Mononuclear cell (primary cell): Measurements from ENCODE around the gene OR13C3. TPM values are rescaled to one million over a fixed set of nuclear protein-coding genes. Genes with fewer than 3 reads are reported as not detected.
"Not testable (repeated sequence)": the region's sequence is repeated elsewhere in the genome, so short reads cannot be mapped to it uniquely, and the experiment has no call there.

Source experiments
- H3K27me3 ChIP-seq: 2 replicates; pipeline ENCODE4 v1.6.0; 2011; ENCODE audit warnings: low read length, control low read depth; ENCODE audit not compliant: insufficient read depth
- H3K4me1 ChIP-seq: 2 replicates; pipeline ENCODE4 v1.5.1; 2011; ENCODE audit warnings: mild to moderate bottlenecking, low read length, control low read depth; ENCODE audit not compliant: insufficient read depth
- H3K4me3 ChIP-seq: 2 replicates; pipeline ENCODE4 v1.5.1; 2011; ENCODE audit warnings: mild to moderate bottlenecking, low read length, moderate library complexity
- H3K9me3 ChIP-seq: 2 replicates; pipeline ENCODE4 v1.5.1; 2011; ENCODE audit warnings: low read depth, mild to moderate bottlenecking, control low read depth, low read length
- total RNA-seq: library from RNA; depleted of rRNA; stranded (reverse); fragments of >200 nt; gene quantifications from one replicate; pipeline ENCODE4 v1.2.3, GENCODE V29; 2012

The OR13C3 gene
- not detected for total RNA-seq

DNA sequence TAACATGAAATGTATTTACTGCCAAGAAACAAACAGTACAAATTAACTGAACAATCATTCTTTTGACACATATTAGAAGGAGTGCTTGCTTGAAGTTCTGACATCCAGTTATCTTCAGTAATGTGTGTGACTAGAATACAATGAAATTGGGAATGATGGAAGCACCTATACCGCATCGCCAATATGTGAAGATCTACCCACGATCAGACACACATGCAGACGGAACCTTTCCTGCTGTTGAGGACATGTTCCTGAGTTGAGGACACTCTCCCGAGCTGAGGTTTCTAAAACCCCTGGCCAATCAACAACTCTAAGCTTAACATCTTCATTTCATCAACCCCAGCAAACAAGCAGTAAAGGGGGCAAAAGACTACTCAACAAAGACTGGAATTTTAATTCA, at the start of gene OR13C3:
OR13C3 (minus strand) TSS at position 101 of the 400 bp plus-strand sequence. CDS start 133 bp downstream, outside the sequence.
- H3K27me3 ChIP-seq = no peaks in the 10 kb centered on the region
- H3K4me1 ChIP-seq = no peaks in the 10 kb centered on the region
- H3K9me3 ChIP-seq = no peaks in the 10 kb centered on the region
- no peak within 1 kb of the TSS for H3K4me3 ChIP-seq

- Histone ChIP-seq H3K4me1 (no peaks in the 10 kb centered on the region), H3K4me3 (no peak overlapping the region), H3K9me3 (no peaks in the 10 kb centered on the region), H3K27me3 (no peaks in the 10 kb centered on the region)
Observed at GRCh38 chr9:104580562-104580961, 43.9 kb upstream of the OR13C3 start.

GRCh38 chr9:104577263-104577662, 40.6 kb upstream of the OR13C3 start:
- Histone ChIP-seq H3K27me3 (no peaks in the 10 kb centered on the region), H3K4me3 (no peak overlapping the region), H3K4me1 (no peaks in the 10 kb centered on the region), H3K9me3 (no peaks in the 10 kb centered on the region)

DNA sequence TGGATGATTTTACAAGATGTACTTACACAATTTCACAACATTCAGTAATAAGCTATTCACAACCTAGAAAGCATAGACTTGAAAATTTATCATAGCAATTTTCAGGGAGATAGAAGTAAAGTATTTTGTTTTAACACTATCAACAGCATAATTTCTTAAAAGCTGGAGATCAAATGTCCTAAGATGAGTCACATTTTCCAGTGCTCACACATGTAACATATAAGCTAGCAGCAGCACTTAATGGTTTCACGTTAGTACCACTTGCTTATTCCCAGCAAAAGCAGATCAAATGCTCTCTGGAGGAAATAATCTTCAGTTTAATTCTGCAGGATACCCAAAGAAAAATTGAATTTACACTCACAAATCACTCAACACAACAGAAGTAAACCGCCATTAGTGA, 38.8 kb upstream of the OR13C3 start:
- H3K4me3 ChIP-seq = no peak overlapping the region
- H3K4me1 ChIP-seq = no peaks in the 10 kb centered on the region
- no peaks in the 10 kb centered on the region for H3K27me3 ChIP-seq
- peaks cover 5% of the 10 kb centered on the region for H3K9me3 ChIP-seq

DNA sequence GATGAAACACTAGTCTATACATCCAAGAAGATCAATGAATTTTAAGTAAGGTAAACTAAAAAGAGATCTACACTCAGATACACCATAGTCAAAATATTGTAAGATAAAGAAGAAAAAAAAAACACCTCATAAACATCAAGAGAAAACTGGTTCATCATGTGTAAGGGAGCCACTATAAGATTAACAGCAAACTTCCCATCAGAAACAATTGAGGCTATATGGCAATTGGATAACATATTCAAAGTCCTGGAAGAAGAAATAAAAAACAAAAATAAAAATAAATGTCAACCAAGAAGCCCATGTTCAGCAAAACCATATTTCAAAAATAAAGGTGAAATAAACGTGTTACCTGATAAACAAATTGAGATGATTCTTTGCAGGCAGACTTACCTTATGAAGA, 36.0 kb upstream of the OR13C3 start:
- Histone ChIP-seq H3K4me1 (no peaks in the 10 kb centered on the region), H3K27me3 (no peaks in the 10 kb centered on the region), H3K4me3 (no peak overlapping the region), H3K9me3 (peaks cover 5% of the 10 kb centered on the region)

- H3K4me3 ChIP-seq = no peak within 1 kb of the TSS
- H3K9me3 ChIP-seq = peaks cover 5% of the 10 kb centered on the region
- H3K4me1 ChIP-seq = no peaks in the 10 kb centered on the region
- no peaks in the 10 kb centered on the region for H3K27me3 ChIP-seq
Observed at GRCh38 chr9:104568868-104569267, 32.2 kb upstream of the OR13C3 start, which contains the start of gene OR13C8. OR13C8 (plus strand) TSS chr9:104569168; CDS start chr9:104569168, 0 bp downstream.

DNA sequence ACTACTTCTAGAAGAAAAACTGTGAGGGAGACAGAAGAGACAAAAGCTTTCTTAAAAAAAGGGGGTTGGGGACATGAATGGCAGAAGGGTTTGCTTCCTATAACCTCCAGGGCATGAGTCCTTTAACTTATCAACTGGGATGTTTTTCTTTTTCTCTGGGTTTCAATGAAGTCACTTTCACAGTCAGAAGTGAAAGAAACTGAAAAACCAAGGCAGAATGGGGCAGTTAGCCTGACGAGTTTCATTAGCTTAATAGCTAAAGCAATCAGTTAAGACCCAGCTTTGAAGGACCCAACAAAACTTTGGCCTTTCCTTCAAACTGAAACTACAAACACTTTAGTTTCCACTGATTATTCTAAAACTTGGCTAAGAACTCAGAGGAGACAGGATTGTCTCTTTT, 27.7 kb upstream of the OR13C3 start:
- Histone ChIP-seq H3K27me3 (no peaks in the 10 kb centered on the region), H3K4me1 (no peaks in the 10 kb centered on the region), H3K4me3 (no peak overlapping the region), H3K9me3 (no peaks in the 10 kb centered on the region)

DNA sequence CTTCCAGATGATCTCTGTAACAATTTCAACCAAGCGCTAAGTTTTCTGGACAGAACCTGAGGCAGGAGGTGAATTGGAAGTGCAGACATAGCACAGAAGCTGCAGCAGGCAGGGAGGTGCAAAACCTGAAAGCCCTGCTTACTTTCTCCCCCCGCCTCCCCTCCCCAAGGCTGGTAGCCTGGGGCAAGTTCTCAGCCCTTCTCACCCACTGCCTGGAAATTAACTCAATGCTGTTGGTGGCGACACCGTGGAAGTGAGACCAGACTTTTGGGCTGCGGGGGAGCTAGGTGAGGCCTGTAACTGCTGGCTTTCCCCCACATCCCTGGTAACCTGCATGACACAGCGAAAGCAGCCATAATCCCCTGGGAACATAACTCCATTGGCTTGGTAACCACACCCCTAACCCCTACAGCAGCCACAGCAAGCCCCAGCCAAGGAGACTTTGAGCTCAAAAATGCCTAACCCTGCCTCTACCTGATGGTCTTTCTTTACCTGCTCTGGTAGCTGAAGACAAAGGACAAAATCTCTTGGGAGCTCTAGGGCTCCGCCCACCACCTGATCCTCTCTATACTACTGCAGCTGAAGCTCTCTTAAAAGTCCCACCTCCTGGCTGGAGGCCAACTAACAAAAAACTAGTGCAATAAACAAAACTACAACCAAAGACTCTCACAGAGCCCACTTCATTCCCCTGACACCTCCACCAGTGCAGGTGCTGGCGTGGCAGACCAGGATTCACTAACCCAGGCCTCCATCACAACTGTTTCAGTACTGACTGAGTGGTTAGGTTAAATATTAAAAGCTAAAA, 20.4 kb upstream of the OR13C3 start:
- H3K4me1 ChIP-seq = no peaks in the 10 kb centered on the region
- no peaks in the 10 kb centered on the region for H3K27me3 ChIP-seq
- no peak overlapping the region for H3K4me3 ChIP-seq
- H3K9me3 ChIP-seq = no peaks in the 10 kb centered on the region

DNA sequence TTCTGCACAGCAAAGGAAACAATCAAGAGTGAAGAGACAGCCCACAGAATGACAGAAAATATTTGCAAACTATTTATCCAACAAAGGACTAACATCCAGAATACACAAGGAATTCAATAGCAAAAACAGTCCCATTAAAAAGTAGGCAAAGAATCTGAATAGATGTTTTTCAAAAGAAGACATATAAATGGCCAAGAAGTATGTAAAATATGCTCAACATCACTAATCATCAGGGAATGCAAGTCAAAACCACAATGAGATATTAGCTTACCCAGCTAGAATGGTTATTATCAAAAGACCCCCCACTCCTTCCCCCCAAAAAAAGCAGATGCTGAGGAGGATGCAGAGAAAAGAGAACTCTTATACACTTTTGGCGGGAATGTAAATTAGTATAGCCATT, 18.9 kb upstream of the OR13C3 start:
- Histone ChIP-seq H3K4me3 (no peak overlapping the region), H3K27me3 (no peaks in the 10 kb centered on the region), H3K4me1 (no peaks in the 10 kb centered on the region), H3K9me3 (no peaks in the 10 kb centered on the region)

- Histone ChIP-seq H3K27me3 (no peaks in the 10 kb centered on the region), H3K4me1 (no peaks in the 10 kb centered on the region), H3K4me3 (no peak overlapping the region), H3K9me3 (no peaks in the 10 kb centered on the region)
Observed at GRCh38 chr9:104553261-104553660, 16.6 kb upstream of the OR13C3 start.

DNA sequence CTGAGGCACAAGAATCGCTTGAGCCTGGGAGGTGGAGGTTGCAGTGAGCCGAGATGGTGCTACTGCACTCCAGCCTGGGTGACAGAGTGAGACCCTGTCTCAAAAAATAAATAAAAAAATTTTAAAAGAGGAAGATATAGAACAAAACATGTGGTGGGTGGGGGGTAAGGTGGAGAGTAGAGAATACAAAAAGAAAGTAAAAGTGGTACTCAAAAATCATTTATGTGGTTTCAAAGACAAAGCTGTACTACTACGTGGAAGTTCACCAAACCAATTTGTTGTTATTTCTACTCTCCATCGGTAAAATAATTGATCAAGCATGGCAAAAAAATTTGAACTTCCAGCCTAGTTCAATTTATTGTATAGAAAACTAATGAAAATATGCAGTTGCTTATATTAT, 8.0 kb upstream of the OR13C3 start:
- no peaks in the 10 kb centered on the region for H3K27me3 ChIP-seq
- H3K9me3 ChIP-seq = no peaks in the 10 kb centered on the region
- H3K4me1 ChIP-seq = no peaks in the 10 kb centered on the region
- no peak overlapping the region for H3K4me3 ChIP-seq

- no peaks in the 10 kb centered on the region for H3K27me3 ChIP-seq
Observed at GRCh38 chr9:104539275-104539674, 2.6 kb upstream of the OR13C3 start.

DNA sequence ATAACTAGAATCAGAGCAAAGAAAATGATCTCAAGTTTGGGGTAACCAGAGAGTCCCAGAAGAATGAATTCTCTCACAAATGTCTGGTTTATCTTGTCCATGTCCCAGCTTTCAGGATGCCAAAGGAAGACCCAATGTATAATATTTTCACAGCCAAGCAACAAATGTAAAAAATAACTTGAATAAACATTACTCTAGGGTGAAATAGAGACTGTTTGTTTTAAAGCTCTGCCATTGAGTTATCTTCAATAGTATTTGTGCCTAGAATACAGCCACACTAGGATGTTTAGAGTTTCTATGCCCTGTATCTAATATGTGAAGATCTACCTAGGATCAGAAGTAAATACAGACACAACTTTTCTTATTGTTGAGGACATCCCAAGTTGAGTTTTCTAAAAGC, 9.5 kb downstream of the OR13C3 start, which contains the start of gene OR13C4:
OR13C4 (minus strand) TSS at position 101 of the 400 bp plus-strand sequence; CDS start at position 101, 0 bp downstream.
- no peaks in the 10 kb centered on the region for H3K9me3 ChIP-seq
- no peak within 1 kb of the TSS for H3K4me3 ChIP-seq
- no peaks in the 10 kb centered on the region for H3K4me1 ChIP-seq
- no peaks in the 10 kb centered on the region for H3K27me3 ChIP-seq

More at GRCh38 chr9:104539275-104539674, 2.6 kb upstream of the OR13C3 start:
- Histone ChIP-seq H3K4me3 (no peak overlapping the region), H3K4me1 (no peaks in the 10 kb centered on the region), H3K9me3 (no peaks in the 10 kb centered on the region)

DNA sequence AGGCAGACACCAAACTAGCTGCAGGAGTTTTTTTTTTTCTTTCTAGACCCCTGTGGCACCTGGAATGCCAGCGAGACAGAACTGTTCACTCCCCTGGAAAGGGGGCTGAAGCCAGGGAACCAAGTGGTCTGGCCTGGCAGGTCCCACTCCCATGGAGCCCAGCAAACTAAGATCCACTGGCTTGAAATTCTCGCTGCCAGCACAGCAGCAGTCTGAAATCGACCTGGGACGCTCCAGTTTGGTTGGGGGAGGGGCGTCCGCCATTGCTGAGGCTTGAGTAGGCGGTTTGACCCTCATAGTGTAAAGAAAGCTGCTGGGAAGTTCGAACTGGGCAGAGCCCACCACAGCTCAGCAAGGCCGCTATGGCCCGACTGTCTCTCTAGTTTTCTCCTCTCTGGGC, 16.4 kb downstream of the OR13C3 start:
- not testable (repeated sequence) for H3K4me1 ChIP-seq, H3K27me3 ChIP-seq, H3K4me3 ChIP-seq, H3K9me3 ChIP-seq

DNA sequence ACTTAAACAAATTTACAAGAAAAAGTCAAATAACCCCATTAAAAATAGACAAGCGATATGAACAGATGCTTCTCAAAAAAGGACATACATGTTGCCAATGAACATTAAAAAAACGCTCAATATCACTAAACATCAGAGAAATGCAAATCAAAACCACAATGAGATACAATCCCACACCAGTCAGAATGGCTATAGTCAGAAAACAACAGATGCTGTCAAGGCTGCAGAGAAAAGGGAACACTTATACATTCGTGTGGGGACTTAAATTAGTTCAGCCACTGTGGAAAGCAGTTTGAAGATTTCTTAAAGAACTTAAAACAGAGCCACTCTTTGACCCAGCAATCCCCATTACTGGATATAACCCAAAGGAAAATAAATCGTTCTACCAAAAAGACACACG, 21.8 kb downstream of the OR13C3 start:
- Histone ChIP-seq H3K27me3 (no peaks in the 10 kb centered on the region), H3K4me1 (no peaks in the 10 kb centered on the region), H3K9me3 (no peaks in the 10 kb centered on the region), H3K4me3 (no peak overlapping the region)

DNA sequence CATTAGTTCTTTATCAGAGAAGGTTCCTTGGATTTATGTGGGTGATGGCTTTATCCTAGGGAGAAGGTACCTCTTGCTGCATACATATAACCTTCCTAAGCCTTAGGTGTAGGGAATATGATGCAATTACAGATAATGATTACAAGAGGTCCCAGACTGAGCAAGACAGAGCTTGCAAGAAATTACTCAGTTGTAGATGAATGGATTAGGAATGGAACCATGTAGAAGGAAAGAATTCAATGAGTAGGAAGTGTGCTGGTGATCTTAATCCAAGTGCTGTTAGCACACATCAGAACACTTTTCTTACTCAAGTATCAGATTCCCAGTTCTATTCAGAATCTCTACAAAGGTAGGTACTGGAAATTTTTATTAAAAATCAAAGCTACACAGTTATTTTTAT, 30.1 kb downstream of the OR13C3 start:
- Histone ChIP-seq H3K4me3 (no peak overlapping the region), H3K9me3 (no peaks in the 10 kb centered on the region), H3K4me1 (no peaks in the 10 kb centered on the region), H3K27me3 (no peaks in the 10 kb centered on the region)
